H1 (cell line): ENCODE data around the gene CCR9. TPM values are rescaled to one million over a fixed set of nuclear protein-coding genes. Genes with fewer than 3 reads are reported as not detected.

Experiments used
- CTCF ChIA-PET: fragments of 300-600 bp; sonication (Branson Sonifier 250); formaldehyde crosslinking; loops from one replicate; lab custom pipeline; 2021; ENCODE audit not compliant: partially characterized antibody; lab: Charles Lee
- POLR2A ChIA-PET: fragments of 300-600 bp; sonication (Branson Sonifier 250); formaldehyde crosslinking; loops from one replicate; lab custom pipeline; 2021; ENCODE audit warnings: inconsistent platforms; ENCODE audit not compliant: partially characterized antibody; lab: Charles Lee
- DNase-seq, 2 experiments: peaks; one replicate each; pipeline versions ENCODE4 v3.0.0 to v3.0.0-alpha.2; 2010 to 2022; ENCODE audit warnings: low spot score in 2 of 2, low read depth in 1 of 2, mixed read lengths in 1 of 2
- FAIRE-seq: peaks from 2 replicates; lab custom pipeline; 2011; peaks lifted over from hg19 to GRCh38; lab: Jason Lieb, UNC
- H2AFZ ChIP-seq: 2 replicates; pipeline ENCODE4 v1.8.1; 2012; ENCODE audit warnings: low read length, inconsistent platforms
- H2AK5ac ChIP-seq: 2 replicates; pipeline ENCODE4 v1.6.1; 2013; ENCODE audit warnings: low read depth, low read length
- H2BK120ac ChIP-seq: replicated peaks from 2 replicates; pipeline ENCODE3; 2013; ENCODE audit warnings: low read depth, low read length, inconsistent platforms
- H2BK12ac ChIP-seq: 2 replicates; pipeline ENCODE4 v1.6.1; 2013; ENCODE audit warnings: low read depth, low read length
- H2BK15ac ChIP-seq: 2 replicates; pipeline ENCODE4 v1.6.1; 2013; ENCODE audit warnings: low read length
- H2BK20ac ChIP-seq: 2 replicates; pipeline ENCODE4 v1.6.1; 2013; ENCODE audit warnings: low read length
- H2BK5ac ChIP-seq: 2 replicates; pipeline ENCODE4 v1.6.1; 2013; ENCODE audit warnings: low read depth, low read length
- H3K14ac ChIP-seq: 2 replicates; pipeline ENCODE4 v1.6.1; 2013; ENCODE audit warnings: inconsistent platforms; ENCODE audit not compliant: insufficient read length
- H3K18ac ChIP-seq: 2 replicates; pipeline ENCODE4 v1.6.1; 2013; ENCODE audit warnings: low read length; ENCODE audit errors: extremely low read depth
- H3K23ac ChIP-seq: 2 replicates; pipeline ENCODE4 v1.6.1; 2013; ENCODE audit warnings: inconsistent platforms; ENCODE audit not compliant: insufficient read length
- H3K23me2 ChIP-seq: 2 replicates; pipeline ENCODE4 v1.6.1; 2013; ENCODE audit warnings: low read depth, low read length
- H3K27ac ChIP-seq: 2 replicates; pipeline ENCODE4 v1.6.1; 2011; ENCODE audit warnings: low read depth, low read length, inconsistent platforms
- H3K27me3 ChIP-seq, 4 experiments: replicated peaks in 1 of 4; 1 replicate in 1 of 4; 2 replicates in 3 of 4; pipeline versions ENCODE4 v1.6.1 to v1.8.1; 2011 to 2013; ENCODE audit warnings: low read length in 3 of 4, mild to moderate bottlenecking in 3 of 4, inconsistent platforms in 2 of 4, mixed read lengths in 2 of 4, moderate library complexity in 1 of 4; ENCODE audit not compliant: control insufficient read depth in 3 of 4, insufficient read depth in 3 of 4; ENCODE audit errors: extremely low read depth in 1 of 4
- H3K36me3 ChIP-seq, 4 experiments: 2 replicates each; pipeline versions ENCODE4 v1.6.1 to v1.8.1; 2011 to 2013; ENCODE audit warnings: mild to moderate bottlenecking in 4 of 4, low read length in 3 of 4, moderate library complexity in 2 of 4, control low read depth in 1 of 4, inconsistent platforms in 1 of 4; ENCODE audit not compliant: insufficient read depth in 4 of 4, control insufficient read depth in 2 of 4
- H3K4ac ChIP-seq: replicated peaks from 2 replicates; pipeline ENCODE3; 2013; ENCODE audit warnings: low read length, low read depth, mixed read lengths, inconsistent platforms; ENCODE audit not compliant: insufficient read length
- H3K4me1 ChIP-seq, 4 experiments: replicated peaks in 1 of 4; 1 replicate in 1 of 4; 2 replicates in 3 of 4; pipeline versions ENCODE4 v1.6.1 to v1.8.1; 2011 to 2013; ENCODE audit warnings: low read length in 3 of 4, inconsistent platforms in 2 of 4, mixed read lengths in 1 of 4; ENCODE audit not compliant: insufficient read depth in 4 of 4, control insufficient read depth in 3 of 4
- H3K4me2 ChIP-seq, 2 experiments: 2 replicates each; pipeline versions ENCODE4 v1.6.1 to v1.8.1; 2011 to 2013; ENCODE audit warnings: low read depth in 2 of 2, low read length in 2 of 2, control low read depth in 1 of 2, inconsistent platforms in 1 of 2, mild to moderate bottlenecking in 1 of 2; ENCODE audit not compliant: insufficient read depth in 1 of 2
- H3K4me3 ChIP-seq, 4 experiments: fragments of 200-600, 300-600 bp in 1 of 4; sonication (generic), shearing (Covaris generic), sonication (Bioruptor Twin) in 1 of 4; 2 replicates each; pipeline versions ENCODE4 v1.5.1 to v1.8.1; 2011 to 2016; ENCODE audit warnings: low read length in 4 of 4, low read depth in 3 of 4, control low read depth in 2 of 4, inconsistent platforms in 2 of 4, mild to moderate bottlenecking in 2 of 4, mixed read lengths in 1 of 4, moderate library complexity in 1 of 4; ENCODE audit not compliant: insufficient read depth in 2 of 4; ENCODE audit errors: extremely low read depth in 1 of 4
- H3K56ac ChIP-seq: replicated peaks from 2 replicates; pipeline ENCODE3; 2013; ENCODE audit warnings: low read depth, mild to moderate bottlenecking, mixed read lengths, low read length, inconsistent platforms; ENCODE audit not compliant: insufficient read length
- H3K79me1 ChIP-seq: 2 replicates; pipeline ENCODE4 v1.6.1; 2013; ENCODE audit warnings: low read depth, low read length, control low read depth
- H3K79me2 ChIP-seq, 2 experiments: 2 replicates each; pipeline versions ENCODE4 v1.6.1 to v1.8.1; 2012 to 2013; ENCODE audit warnings: low read length in 2 of 2, mild to moderate bottlenecking in 2 of 2, inconsistent platforms in 1 of 2; ENCODE audit not compliant: insufficient read depth in 2 of 2, control insufficient read depth in 1 of 2
- H3K9ac ChIP-seq, 4 experiments: replicated peaks in 1 of 4; 1 replicate in 1 of 4; 2 replicates in 3 of 4; pipeline versions ENCODE4 v1.6.1 to v1.8.1; 2011 to 2013; ENCODE audit warnings: low read depth in 3 of 4, low read length in 3 of 4, control low read depth in 2 of 4, mild to moderate bottlenecking in 2 of 4, moderate library complexity in 2 of 4, inconsistent platforms in 1 of 4; ENCODE audit errors: extremely low read depth in 1 of 4
- H3K9me3 ChIP-seq, 2 experiments: 2 replicates each; pipeline versions ENCODE4 v1.6.1 to v1.8.1; 2012 to 2013; ENCODE audit warnings: mild to moderate bottlenecking in 2 of 2, moderate library complexity in 2 of 2, control low read depth in 1 of 2, inconsistent platforms in 1 of 2, low read depth in 1 of 2, low read length in 1 of 2, mixed read lengths in 1 of 2; ENCODE audit not compliant: insufficient read depth in 2 of 2
- H4K20me1 ChIP-seq, 2 experiments: replicated peaks in 1 of 2; 2 replicates each; pipeline versions ENCODE3 to v1.8.1; 2011 to 2013; ENCODE audit warnings: inconsistent platforms in 2 of 2, low read length in 2 of 2, mild to moderate bottlenecking in 1 of 2; ENCODE audit not compliant: insufficient read depth in 2 of 2, control insufficient read depth in 1 of 2
- H4K5ac ChIP-seq: 2 replicates; pipeline ENCODE4 v1.6.1; 2013; ENCODE audit warnings: low read length, low read depth, mixed read lengths, inconsistent platforms; ENCODE audit not compliant: insufficient read length
- H4K8ac ChIP-seq: 2 replicates; pipeline ENCODE4 v1.8.0; 2013; ENCODE audit warnings: mild to moderate bottlenecking, moderate library complexity, low read length, inconsistent platforms; ENCODE audit not compliant: insufficient read depth; ENCODE audit errors: extremely low read depth
- H4K91ac ChIP-seq: replicated peaks from 2 replicates; pipeline ENCODE3; 2013; ENCODE audit warnings: low read length, mixed read lengths, inconsistent platforms; ENCODE audit not compliant: insufficient read length
- polyA plus RNA-seq, 7 experiments: library from polyadenylated mRNA; depleted of rRNA in 3 of 7; stranded (reverse) in 5 of 7; unstranded in 2 of 7; fragments of >200 nt in 5 of 7; fragments of 200-250 nt in 2 of 7; gene quantifications; 1 replicate in 5 of 7; 2 replicates in 1 of 7; 4 replicates in 1 of 7; pipeline versions ENCODE4 v1.2.1 to v1.2.3, GENCODE V29; 2011 to 2013; ENCODE audit warnings: missing spikeins in 2 of 7, mixed read lengths in 2 of 7
- total RNA-seq: library from RNA; stranded (reverse); fragmentation: NEBNext Ultra II Directional; extraction: Animal tissue kit (Norgen Biotek cat#: 25700); gene quantifications from 2 replicates; pipeline ENCODE4 v1.2.1, GENCODE V29; 2021
- TF ChIP-seq, protein P1 (sequence below): fragments of 300-600 bp; sonication (generic); IDR thresholded peaks from 2 replicates; pipeline ENCODE4 v1.7.1; 2012; ENCODE audit warnings: low read length, moderate library complexity, mild to moderate bottlenecking, inconsistent platforms; ENCODE audit not compliant: insufficient replicate concordance

The CCR9 gene
- total and polyA plus RNA-seq, 2 of the 8 experiments (the other 6 are each of a cell fraction or from before 2014, with no cell fraction given) = not detected

DNA sequence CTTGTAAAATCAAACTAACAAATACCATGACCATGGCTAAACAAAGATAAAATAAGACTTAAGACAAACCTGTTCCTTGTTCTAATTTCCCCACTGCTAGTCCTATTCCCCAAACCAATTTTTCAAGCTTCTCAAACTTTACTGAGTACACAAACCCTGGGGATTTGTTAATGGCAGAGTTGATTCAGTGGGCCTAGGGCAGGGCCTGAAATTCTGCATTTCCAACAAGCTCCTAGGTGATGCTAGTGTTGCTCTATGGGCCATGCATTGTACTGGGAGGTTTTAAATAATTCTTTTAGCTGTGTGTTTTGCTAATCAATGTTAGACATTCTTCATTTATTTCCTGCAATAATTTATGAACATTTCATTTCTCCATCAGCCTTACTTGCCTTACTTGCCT, 13.3 kb upstream of the CCR9 start:
- Histone ChIP-seq H3K18ac (no peak overlapping the region), H2AK5ac (no peak overlapping the region), H4K5ac (no peak overlapping the region), H3K27me3 (0 out of 7 replicates have a peak, but pooled peaks cover 0 to 3% (median 0%) of the 10 kb centered on the region in 4 experiments), H3K23me2 (no peaks in the 10 kb centered on the region), H2BK120ac (no peak overlapping the region), H4K91ac (no peak overlapping the region), H3K56ac (no peak overlapping the region), H3K4ac (no peak overlapping the region), H2AFZ (no peak overlapping the region), H3K4me3 (no peak overlapping the region), H2BK20ac (no peak overlapping the region), H3K4me1 (peaks cover 0 to 4% (median 2%) of the 10 kb centered on the region in 4 experiments; a peak in 2 of 7 replicates), H4K20me1 (no peaks in the 10 kb centered on the region), H3K9ac (no peak overlapping the region), H3K9me3 (no peaks in the 10 kb centered on the region), H3K4me2 (no peak overlapping the region), H3K14ac (no peak overlapping the region), H3K36me3 (no peaks in the 10 kb centered on the region), H3K23ac (no peak overlapping the region), H4K8ac (no peak overlapping the region), H3K79me2 (no peaks in the 10 kb centered on the region), H3K79me1 (no peaks in the 10 kb centered on the region; the same call in 1 of the 2 replicates), H3K27ac (no peak overlapping the region), H2BK12ac (no peak overlapping the region), H2BK15ac (no peak overlapping the region), H2BK5ac (no peak overlapping the region)
- no peak for DNase-seq
- ChIA-PET POLR2A (no interaction called here), CTCF (interaction anchor here (1.0 to 2.1 kb wide), 2 partner anchors 10 to 29 kb away, joined by 3 to 6 read pairs; no protein-coding TSS in a partner anchor)
- no peak for FAIRE-seq
- TF ChIP-seq, protein P1, sequence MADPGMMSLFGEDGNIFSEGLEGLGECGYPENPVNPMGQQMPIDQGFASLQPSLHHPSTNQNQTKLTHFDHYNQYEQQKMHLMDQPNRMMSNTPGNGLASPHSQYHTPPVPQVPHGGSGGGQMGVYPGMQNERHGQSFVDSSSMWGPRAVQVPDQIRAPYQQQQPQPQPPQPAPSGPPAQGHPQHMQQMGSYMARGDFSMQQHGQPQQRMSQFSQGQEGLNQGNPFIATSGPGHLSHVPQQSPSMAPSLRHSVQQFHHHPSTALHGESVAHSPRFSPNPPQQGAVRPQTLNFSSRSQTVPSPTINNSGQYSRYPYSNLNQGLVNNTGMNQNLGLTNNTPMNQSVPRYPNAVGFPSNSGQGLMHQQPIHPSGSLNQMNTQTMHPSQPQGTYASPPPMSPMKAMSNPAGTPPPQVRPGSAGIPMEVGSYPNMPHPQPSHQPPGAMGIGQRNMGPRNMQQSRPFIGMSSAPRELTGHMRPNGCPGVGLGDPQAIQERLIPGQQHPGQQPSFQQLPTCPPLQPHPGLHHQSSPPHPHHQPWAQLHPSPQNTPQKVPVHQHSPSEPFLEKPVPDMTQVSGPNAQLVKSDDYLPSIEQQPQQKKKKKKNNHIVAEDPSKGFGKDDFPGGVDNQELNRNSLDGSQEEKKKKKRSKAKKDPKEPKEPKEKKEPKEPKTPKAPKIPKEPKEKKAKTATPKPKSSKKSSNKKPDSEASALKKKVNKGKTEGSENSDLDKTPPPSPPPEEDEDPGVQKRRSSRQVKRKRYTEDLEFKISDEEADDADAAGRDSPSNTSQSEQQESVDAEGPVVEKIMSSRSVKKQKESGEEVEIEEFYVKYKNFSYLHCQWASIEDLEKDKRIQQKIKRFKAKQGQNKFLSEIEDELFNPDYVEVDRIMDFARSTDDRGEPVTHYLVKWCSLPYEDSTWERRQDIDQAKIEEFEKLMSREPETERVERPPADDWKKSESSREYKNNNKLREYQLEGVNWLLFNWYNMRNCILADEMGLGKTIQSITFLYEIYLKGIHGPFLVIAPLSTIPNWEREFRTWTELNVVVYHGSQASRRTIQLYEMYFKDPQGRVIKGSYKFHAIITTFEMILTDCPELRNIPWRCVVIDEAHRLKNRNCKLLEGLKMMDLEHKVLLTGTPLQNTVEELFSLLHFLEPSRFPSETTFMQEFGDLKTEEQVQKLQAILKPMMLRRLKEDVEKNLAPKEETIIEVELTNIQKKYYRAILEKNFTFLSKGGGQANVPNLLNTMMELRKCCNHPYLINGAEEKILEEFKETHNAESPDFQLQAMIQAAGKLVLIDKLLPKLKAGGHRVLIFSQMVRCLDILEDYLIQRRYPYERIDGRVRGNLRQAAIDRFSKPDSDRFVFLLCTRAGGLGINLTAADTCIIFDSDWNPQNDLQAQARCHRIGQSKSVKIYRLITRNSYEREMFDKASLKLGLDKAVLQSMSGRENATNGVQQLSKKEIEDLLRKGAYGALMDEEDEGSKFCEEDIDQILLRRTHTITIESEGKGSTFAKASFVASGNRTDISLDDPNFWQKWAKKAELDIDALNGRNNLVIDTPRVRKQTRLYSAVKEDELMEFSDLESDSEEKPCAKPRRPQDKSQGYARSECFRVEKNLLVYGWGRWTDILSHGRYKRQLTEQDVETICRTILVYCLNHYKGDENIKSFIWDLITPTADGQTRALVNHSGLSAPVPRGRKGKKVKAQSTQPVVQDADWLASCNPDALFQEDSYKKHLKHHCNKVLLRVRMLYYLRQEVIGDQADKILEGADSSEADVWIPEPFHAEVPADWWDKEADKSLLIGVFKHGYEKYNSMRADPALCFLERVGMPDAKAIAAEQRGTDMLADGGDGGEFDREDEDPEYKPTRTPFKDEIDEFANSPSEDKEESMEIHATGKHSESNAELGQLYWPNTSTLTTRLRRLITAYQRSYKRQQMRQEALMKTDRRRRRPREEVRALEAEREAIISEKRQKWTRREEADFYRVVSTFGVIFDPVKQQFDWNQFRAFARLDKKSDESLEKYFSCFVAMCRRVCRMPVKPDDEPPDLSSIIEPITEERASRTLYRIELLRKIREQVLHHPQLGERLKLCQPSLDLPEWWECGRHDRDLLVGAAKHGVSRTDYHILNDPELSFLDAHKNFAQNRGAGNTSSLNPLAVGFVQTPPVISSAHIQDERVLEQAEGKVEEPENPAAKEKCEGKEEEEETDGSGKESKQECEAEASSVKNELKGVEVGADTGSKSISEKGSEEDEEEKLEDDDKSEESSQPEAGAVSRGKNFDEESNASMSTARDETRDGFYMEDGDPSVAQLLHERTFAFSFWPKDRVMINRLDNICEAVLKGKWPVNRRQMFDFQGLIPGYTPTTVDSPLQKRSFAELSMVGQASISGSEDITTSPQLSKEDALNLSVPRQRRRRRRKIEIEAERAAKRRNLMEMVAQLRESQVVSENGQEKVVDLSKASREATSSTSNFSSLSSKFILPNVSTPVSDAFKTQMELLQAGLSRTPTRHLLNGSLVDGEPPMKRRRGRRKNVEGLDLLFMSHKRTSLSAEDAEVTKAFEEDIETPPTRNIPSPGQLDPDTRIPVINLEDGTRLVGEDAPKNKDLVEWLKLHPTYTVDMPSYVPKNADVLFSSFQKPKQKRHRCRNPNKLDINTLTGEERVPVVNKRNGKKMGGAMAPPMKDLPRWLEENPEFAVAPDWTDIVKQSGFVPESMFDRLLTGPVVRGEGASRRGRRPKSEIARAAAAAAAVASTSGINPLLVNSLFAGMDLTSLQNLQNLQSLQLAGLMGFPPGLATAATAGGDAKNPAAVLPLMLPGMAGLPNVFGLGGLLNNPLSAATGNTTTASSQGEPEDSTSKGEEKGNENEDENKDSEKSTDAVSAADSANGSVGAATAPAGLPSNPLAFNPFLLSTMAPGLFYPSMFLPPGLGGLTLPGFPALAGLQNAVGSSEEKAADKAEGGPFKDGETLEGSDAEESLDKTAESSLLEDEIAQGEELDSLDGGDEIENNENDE = no peak
